GM21381 (cell line): ENCODE measurements around the gene MAD1L1.
"Not testable (repeated sequence)": the region's sequence is repeated elsewhere in the genome, so short reads cannot be mapped to it uniquely, and the experiment has no call there.

Source experiments
- ATAC-seq: cut with Tn5 transposase; IDR thresholded peaks from one replicate; pipeline ENCODE4 v1.9.1; 2021; ENCODE audit warnings: mild to moderate bottlenecking, moderate library complexity; ENCODE audit not compliant: unreplicated experiment

MAD1L1 gene

GRCh38 chr7:2232766-2233520 lies at the start of gene MAD1L1:
MAD1L1 (minus strand) TSS chr7:2232945; CDS start chr7:2230133, 2,812 bp downstream.
- ATAC-seq: peak; percentile 61

DNA sequence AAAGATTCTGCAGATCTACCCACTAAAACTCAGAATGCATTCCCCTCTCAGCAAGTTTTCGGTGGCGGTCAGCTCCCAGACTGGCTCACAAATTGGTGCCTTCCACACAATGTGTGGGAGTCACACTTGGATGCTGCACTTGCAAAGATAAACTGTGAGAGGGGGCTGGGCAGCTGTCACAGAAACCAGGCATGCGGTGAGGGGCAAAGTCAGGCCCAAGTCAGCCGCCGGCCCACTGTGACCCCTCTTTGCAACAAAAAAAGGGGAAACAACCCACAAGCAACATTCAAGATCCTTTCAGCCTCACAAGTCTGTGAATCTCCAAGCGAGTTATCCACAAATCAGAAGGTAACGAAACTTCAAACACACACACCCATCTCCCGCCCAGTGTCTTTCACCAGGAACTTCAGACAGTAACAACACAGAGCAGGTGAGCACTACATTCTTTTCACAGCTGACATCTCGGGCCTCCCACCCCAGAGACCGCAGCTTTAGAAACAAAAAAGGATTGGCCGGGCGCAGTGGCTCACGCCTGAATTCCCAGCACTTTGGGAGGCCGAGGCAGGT lies 49.5 kb upstream of the MAD1L1 start:
- no peak for ATAC-seq

- ATAC-seq: no peak
Measured at GRCh38 chr7:2281541-2281940, 48.8 kb upstream of the MAD1L1 start.

DNA sequence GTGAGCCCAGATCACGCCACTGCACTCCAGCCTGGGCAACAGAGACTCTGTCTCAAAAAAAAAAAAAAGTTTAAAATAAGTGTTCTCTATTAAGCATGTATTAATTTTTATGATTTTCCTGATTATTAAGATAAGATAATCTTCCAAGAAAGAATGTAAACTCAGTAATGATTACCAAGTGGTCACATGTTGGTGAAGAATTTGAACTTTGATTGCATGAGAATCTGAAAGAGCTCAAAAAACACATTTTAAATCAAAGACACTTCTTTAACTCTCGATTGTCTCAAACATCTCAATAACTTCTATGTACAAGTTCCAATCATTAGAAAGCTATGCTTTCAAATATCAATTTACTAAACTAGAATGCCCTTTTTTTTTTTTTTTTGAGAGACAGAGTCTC lies 47.7 kb upstream of the MAD1L1 start:
- no peak for ATAC-seq

DNA sequence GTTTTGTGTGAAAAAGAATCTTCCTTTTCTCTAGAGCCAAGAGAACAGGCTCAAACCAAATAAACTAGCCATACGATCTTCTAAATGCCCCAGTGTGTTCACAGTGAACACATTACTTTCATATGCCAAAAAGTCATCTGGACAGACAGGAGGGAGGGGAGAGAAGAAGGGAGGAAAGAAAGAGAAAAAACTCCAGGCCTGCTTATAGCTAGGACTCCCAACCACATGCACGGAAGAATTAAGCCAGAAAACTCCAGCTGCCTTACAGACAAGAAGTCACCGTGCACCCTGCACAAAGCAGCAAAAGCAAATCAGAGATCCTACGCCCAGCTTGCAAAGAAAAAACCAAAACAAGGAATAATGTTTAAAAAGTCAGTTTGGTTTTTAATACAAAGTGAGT lies 47.2 kb upstream of the MAD1L1 start:
- no peak for ATAC-seq

GRCh38 chr7:2278026-2278425 lies 45.3 kb upstream of the MAD1L1 start:
- no peak for ATAC-seq

- ATAC-seq: no peak
Measured at GRCh38 chr7:2276107-2276506, 43.4 kb upstream of the MAD1L1 start.

- no peak for ATAC-seq
Measured at GRCh38 chr7:2275101-2275500, 42.4 kb upstream of the MAD1L1 start.

- no peak for ATAC-seq
Measured at GRCh38 chr7:2274666-2275065, 41.9 kb upstream of the MAD1L1 start.

GRCh38 chr7:2273866-2274265 lies 41.1 kb upstream of the MAD1L1 start:
- ATAC-seq: no peak

DNA sequence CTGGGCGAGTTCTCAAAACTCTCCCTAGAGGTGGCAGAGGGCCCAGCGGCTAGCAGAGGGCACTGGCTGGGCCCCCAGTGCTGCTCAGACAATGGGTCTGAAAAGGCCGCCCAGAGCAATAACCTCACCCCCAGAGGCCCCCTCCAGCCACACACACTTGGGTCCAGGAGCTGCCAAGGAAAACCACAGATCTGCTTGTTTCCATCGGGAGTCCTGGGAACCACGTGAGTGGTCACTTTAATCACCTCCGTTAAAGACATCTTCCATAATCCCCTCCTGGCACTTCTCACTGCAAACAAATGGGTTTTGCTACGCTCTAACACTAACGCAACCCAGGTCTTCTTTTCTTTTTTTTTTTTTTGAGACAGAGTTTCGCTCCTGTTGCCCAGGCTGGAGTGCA lies 39.3 kb upstream of the MAD1L1 start:
- no peak for ATAC-seq

GRCh38 chr7:2271273-2272026 lies 38.7 kb upstream of the MAD1L1 start:
- no peak for ATAC-seq

DNA sequence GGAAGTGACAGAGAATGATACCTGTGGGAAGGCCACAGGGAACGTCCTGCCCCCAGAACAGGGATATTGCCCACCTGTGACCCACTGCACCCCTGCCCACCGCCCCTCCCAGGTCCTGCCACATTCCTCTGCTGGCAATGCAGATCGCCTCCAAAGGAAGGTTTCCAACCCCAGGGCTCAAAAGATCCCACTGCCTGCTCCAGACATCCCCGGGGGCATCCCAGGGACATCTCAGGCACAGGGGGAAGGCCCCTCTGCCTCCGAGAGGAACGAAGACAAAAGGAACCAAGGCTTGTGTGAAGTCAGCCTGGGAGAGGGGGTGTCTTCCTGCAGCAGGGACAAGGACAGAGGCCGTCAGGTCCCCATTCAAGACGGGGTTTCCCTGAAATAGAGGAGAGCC lies 37.8 kb upstream of the MAD1L1 start:
- no peak for ATAC-seq

DNA sequence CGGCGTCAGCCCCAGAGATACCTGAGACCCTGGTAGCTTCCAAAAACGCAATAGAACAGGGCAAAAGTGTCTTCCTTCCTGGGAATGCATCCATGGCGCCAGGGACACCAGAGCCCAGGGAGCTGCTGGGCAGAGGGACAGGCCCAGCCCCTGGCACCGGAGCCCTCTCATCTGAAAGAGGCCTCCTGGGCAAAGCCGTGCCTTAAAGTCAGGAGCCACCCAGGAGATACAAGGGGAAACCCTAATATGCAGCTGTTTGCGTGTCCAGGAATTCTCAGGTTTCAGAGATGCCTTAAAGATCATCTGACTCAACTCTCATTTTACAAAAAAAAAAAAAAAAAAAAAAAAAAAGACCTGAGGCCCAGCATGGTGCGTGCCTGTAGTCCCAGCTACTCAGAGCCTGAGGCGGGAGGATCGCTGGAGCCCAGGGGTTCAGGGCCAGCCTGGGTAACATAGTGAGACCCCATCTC lies 37.3 kb upstream of the MAD1L1 start:
- ATAC-seq: no peak

GRCh38 chr7:2269089-2269990 lies 36.6 kb upstream of the MAD1L1 start:
- ATAC-seq: not testable (repeated sequence)

DNA sequence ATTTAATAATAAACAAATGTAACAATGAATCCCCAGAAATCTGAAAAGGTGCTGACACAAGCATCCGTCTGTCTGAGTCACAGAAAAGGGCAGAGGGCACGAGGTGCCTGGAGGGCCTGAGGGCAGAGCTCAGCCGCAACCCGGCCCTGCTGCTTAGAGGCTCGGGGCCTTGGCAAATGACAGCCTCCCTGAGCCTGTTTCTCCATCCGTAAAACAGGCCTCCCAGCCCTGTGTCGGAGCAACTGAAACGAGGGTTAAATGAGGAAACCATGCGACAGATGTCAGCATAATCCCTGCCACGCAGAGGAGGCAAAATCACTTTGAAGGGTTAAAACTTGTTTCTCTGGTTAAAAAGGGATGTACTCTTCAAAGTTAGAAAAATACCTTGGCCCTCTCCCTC lies 34.2 kb upstream of the MAD1L1 start:
- no peak for ATAC-seq

DNA sequence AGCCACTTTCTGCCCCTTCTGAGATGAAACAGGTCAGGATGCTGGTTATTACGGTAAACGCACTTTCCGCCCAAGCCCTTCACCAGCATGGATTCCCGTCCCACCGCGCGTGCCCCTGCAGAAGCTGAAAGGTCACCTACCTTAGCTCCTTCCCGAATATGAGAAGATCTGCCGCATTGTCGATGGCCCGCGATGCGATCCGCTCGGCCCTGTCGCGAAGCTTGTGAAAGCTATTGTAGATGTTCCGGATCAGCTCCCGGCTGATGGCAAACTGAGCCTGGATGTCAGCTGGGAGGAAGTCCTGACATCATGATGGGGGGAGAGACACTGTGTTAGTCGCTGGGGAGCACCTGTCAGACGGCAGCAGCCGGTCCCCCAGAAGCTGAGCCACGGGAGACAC lies 31.4 kb upstream of the MAD1L1 start:
- no peak for ATAC-seq

DNA sequence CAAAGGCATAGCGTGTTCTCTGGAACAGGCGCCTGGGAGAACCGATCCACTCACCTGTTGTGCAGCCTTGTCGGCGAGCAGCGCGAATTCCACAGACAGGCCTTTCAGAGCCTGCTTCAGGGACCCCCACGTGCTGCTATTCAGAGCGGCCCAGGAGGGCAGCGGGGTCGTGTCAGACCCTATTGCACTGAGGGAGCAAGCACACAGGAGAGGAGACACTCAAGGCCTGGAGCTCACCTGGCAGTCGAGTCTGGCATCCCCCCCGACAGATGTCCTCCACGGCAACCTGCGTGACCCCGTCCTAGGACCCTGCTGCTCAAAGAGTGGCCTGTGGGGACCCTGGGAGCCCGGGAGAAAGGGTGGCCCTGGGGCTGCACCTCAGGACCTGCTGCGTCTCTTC lies 30.4 kb upstream of the MAD1L1 start:
- ATAC-seq: no peak

DNA sequence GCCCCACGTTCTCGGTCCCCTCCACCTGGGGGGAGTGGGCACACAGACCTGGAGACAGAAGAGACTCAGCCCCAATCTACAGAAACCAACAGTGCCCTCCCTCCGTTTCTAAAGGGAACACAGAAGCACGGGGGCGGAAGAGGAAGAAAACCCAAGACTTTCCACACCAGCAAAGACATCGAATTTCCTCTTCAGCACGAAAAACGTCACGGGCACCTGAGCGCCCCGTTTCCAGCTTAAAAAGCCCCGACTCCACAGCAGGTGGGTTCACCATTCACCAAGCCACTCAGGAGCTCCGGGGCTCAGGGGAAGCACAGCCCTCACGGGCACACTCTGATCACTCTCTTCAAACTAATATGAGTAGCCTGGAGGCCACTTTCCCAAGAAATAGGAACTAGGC lies 28.9 kb upstream of the MAD1L1 start:
- ATAC-seq: no peak

DNA sequence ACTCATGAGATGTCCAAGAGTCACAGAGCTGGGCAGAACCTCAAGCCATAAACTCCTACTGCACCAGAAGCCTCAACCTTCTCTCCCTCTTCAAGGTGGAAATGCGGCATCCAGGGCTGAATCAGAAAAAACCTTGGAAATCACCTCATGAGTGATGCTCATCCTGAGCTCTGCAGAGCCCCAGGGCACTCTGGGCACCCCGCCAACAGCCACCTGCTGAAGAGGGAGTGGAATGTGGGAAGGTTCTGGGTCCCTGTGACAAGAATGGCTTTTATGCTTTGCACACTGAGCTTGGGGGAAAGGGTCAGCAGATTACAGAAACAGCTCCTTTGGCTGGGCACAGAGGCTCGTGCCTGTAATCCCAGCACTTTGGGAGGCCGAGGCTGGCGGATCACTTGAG lies 28.1 kb upstream of the MAD1L1 start:
- no peak for ATAC-seq

DNA sequence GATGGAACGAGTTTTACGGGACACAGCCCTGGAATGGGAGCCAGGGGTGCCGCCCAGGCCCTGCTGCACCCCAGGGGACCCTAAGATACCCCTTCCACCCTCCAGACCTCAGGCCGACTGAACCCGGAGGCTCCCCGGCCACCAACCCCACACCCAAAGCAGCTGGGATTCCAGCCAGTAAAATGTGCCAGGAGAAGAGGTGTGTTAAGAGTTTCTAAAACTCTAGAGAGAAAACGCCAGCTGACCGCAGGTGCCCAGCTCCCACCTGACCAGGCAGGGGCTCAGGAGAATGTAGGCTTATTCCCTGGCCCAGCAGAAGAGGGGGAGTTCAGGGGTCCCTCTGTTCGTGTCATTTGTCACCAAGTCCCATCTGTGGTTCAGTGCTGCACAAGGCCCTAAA lies 26.7 kb upstream of the MAD1L1 start:
- peak; percentile 4 for ATAC-seq
